GM21529 (cell line): ENCODE data around the gene LHFPL6.

Source experiments
- ATAC-seq: cut with Tn5 transposase; IDR thresholded peaks from one replicate; pipeline ENCODE4 v1.9.1; 2021; ENCODE audit not compliant: unreplicated experiment

Gene LHFPL6

DNA sequence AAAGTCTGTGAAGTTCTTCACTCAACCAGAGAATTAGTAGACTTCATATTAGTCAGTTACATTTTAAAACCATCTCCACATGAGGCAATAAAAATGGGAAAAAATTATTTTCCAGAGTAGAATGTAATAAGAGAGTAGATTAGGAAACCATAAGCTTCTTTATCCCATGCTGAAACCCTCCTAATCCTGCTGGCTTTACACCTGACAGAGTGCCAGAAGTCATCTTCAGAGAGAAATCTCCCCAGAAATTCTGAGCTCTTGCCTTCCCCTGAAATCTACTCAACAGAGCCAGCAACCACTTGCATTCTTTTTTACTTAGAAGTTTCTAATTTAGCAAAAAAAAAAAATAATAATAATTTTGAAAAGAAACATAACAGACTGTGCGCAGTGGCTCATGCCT is 284.8 kb downstream of the LHFPL6 start:
- no peak for ATAC-seq

DNA sequence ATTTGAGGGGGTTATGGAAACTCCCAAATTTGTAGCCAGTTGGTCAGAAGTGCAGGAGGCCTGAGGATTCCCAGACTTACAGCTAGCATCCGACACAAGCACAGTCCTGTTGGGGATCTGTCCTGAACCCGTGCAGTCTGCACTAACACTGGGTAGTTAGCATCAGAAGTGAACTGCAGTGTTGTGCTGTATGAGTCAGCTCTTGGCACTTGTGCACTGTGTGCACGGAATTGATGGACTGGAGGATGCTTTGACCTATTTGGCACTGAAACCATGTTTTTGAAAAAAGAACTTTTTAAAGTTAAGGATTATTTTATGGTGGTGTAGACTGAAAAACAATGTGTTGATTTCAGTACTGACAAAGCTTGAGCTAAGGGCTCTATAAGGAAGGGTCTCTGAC is 285.7 kb downstream of the LHFPL6 start:
- no peak for ATAC-seq

DNA sequence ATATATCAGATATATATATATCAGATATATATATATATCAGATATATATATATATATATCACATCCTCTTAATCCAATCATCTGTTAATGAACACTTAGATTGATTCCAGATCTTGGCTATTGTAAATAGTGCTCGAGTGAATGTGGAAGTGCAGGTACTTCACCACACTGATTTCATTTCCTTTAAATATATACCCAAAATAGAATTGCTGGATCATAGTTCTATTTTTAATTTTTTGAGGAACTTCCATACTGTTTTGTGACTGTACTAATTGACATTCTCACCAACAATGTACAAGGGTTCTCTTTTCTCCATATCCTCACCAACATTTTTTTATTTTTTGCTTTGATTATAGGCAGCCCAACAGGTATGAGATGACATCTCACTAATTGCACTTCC is 287.2 kb downstream of the LHFPL6 start:
- no peak for ATAC-seq

DNA sequence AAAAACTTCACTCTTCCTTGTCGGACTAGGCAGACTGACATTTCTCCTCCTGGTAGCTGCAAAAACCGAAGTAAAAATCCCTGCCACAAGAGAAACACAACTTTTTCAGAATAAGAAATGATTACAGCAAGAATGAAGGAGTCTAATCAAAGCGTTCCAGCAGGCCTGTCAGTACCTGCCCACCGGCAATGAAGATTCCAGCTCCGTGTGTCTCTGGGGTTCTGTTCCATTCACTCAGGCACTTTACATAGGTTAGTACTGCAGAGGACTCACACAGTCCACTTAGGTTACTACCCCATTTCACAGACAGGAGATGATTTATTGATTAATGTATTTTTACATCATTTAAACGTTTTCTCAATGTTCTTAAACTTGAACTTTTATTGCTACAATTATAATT is 289.3 kb downstream of the LHFPL6 start:
- ATAC-seq = no peak

DNA sequence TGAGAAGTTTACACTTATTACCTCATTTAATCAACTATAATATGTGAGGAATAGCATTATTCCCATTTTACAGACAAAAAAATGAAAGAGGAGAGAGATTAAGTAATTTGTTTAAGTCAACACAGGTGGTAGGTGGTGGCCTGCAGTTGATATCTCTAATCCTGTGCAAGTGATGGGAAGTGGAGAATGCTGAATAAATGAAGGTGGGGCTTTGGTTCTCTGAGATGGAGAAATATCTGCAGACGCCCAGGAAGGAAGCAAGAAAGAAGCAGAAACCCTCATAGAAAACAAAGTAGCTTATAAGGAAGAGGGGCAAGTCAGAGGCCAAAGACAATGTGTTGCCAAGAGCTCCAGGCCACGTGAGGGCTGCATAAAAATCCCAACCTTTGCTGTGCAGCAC is 290.4 kb downstream of the LHFPL6 start:
- ATAC-seq = no peak

DNA sequence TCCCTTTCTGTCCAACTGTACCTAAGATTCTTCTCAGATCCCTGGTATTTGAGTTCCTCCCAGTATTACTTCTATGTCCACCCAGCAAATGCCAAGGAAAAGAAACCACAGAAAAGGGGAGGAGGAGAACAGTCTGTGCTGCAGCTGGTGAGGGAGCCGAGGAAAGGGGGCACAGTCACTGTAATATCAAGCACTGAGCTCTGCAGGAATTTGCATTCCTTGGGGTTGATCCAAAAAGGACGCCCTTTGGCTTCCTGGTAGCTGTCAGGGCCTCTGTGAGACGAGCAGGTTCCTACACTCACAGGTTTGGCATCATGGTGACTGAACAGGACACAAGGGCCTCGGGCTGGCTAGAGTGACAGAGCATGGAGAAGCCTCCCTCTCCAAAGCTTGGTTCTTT is 291.4 kb downstream of the LHFPL6 start:
- ATAC-seq = no peak

DNA sequence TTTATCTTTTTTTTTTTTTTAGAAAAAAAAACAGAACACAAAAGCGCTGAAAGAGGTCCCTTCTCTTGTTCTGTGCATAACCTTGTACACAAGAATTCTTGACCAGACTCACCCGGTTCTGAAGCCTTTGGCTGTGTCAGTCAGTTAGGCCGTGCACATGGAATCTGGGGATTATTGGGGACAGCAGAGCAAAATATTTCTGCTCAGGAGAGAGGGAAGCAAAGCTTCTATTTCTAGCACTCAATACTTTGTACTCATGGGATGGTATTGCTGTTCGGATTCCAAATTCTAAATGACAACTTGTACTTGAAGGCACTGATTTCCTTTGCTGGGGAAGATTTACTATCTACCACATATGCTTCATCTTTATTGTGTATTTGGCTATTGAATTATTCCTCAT is 292.0 kb downstream of the LHFPL6 start:
- ATAC-seq = no peak

DNA sequence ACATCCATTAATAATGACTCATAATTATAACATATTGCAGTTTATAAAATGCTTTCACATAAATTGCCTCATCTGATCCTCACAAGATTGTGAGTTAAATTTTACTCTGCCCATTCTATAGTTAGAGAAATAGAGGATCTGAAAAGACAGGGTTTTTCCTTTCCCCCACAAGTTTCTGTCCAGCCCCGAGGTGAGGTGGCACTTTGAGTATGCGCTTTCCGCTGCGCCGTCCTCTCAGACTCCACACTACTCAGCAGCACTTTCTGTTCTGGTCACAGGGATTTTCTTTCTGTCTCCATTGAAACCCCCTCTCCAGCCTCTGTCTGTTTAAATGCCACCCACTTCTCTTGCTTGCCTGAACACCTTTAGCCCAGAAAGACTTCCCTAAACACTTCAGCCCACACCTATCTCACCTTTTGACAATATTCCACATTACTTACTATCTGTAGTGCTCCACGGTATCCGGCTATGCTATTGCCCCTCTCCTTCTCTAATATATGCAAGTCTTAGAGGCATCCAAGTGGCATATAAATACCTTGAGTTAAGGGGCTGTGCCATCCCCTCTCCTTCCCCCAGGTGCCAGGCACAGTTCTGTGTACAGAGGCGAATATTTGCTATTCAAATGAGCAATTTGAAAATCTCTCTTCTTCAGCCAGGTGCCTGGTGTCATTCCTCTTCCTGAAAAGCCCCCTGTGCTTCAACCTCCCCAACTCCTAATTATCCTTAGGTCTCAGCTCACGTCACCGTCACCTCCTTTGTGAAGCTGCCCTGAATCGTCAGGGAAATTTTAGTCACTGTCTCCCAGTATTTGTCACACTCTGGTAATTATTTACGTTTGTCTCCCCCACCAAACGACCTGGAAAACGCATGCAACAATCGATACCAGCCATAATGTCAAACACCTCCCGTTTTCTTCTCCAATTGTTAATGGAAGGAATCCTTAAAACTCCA is 296.1 kb downstream of the LHFPL6 start:
- ATAC-seq = peak; percentile 95

DNA sequence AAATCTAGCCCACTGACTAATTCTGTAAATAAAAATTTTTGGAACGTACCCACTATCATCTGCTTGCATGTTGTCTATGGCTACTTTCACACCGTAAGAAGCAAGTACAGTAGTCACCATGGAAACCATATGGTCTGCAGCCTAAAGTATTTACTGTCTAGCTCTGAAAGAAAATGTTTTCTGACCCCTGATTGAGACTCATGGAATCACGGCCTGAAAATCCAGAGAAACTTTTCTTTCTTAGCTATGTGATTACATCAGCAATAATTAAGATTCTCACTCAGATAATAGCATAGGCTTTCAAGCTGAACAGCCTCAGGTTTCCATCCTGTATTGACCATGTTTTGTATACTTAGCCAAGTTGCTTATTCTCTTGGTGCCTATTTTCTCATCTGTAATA is 300.2 kb downstream of the LHFPL6 start:
- ATAC-seq = no peak

DNA sequence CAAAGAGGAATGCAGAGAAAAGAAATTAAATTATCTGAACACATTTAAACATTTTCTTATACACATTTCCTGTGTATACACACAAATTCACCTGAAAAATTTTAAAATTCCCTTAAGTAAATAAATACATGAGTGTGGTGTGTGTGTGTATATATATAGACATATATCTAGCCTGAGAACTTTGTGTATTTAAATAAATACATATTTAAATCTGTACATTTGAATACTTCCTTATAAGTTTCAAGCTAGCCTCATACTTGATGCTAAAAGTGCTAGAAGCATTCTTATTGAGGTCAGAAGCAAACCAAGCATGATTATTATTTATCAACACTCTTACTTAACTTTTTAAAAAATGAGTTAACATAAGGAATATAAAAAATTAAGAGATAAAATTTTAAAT is 304.0 kb downstream of the LHFPL6 start:
- ATAC-seq = no peak

DNA sequence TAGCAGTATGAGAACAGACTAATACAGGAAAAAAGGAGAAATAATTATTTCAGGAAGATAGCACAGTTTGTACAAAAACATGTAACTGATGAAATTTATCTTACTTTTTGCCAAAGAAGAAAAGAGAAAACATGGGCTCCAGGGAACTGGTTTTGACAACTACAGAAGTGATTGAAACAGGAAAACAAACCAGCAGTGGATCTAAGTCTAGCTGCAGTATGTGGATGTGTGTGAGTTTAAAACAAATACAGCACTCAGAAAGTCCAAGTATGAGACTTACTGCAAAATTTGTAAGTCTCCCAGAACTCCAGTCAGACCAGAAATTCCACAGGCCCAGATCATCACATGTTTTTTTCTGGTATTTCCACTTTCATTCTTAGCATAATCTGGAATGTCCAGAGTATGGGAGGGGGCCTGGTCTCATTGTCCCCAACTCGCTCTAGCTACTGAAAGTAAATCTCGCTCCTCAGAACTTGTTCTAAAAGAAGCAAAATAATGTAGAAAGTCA is 305.3 kb downstream of the LHFPL6 start:
- ATAC-seq = no peak

DNA sequence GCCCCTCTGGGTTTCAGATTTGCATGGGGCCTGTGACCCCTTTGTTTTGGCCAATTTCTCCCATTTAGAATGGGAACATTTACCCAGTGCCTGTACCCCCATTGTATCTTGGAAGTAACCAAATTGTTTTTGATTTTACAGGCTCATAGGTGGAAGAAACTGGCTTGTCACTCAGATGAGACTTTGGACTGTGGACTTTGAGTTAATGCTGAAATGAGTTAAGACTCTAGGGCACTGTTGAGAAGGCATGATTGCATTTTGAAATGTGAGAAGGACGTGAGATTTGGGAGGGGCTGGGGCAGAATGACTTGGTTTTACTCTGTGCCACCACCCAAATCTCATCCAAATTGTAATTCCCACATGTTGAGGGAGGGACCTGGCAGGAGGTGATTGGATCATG is 306.0 kb downstream of the LHFPL6 start:
- ATAC-seq = no peak

DNA sequence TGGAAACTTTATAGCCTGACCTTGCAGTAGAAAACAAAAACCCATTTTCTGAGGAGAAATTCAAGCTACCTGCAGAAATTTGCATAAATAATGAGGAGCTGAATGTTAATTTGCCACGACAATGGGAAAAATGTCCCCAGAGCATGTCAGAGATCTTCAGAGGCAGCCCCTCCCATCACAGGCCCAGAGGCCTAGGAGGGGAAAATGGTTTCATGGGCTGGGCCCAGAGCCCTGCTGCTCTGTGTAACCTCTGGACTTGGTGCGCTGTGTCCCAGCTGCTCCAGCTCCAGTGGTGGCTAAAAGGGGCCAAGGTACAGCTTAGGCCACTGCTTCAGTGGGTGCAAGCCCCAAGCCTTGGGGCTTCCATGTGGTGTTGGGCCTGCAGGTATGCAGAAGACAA is 306.8 kb downstream of the LHFPL6 start:
- ATAC-seq = no peak
